ENCODE measurements around the gene GOT1.

GOT1 gene

DNA sequence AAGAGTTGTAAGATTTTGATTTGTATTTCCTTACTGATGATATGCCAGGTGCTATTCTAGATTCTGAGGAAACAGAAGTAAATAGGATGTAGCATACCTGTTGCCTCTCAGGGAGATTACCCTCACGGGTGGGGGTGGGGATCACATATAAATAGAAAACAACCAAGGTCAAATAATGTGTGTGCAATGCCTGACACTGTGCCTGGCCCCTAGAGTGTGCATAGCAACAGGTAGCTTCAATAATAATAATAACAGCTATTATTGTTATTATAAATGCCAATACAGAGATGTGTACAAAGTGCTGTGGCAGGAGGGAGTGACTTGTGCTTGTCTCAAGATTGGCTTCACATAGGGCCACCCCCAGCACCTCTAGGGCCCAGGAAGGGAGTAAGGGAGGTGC is 77.2 kb downstream of the GOT1 start:
- DNase-seq: no peak

DNA sequence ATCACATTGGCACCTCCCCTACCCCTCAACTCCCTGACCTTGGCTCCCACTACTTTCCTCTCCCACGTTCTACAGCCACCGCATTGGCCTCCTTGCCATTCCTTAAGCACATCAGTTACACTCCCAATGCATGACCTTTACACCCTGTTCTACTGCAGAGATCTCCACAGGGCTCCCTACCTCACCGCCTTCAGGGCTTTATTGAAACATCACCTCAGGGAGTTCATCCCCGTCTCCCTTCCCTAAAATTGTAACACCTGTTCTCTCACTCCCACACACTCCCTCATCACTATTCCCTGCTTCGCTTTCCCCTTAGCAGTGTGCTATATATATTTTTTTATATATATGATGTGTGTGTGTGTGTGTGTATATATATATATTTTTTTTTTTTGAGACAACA is 82.8 kb downstream of the GOT1 start:
- DNase-seq: no peak
